HL-60 (cell line): ENCODE measurements around the gene ANO1.

Experiments
- GABPA ChIP-seq: IDR thresholded peaks from 2 replicates; pipeline ENCODE4 v1.6.1; 2012; ENCODE audit warnings: low read depth
- POLR2AphosphoS5 ChIP-seq: IDR thresholded peaks from 2 replicates; pipeline ENCODE4 v1.6.1; 2012; ENCODE audit warnings: low read depth
- REST ChIP-seq: IDR thresholded peaks from 2 replicates; pipeline ENCODE4 v1.6.1; 2012; ENCODE audit warnings: low read depth; ENCODE audit not compliant: insufficient replicate concordance
- TF ChIP-seq, protein P1 (sequence below): IDR thresholded peaks from one replicate; pipeline ENCODE4 v1.5.1; 2011; ENCODE audit warnings: low read length, control low read depth, inconsistent platforms; ENCODE audit not compliant: insufficient read depth

GRCh38 chr11:70105755-70106571, 27.8 kb downstream of the ANO1 start:
- TF ChIP-seq, protein P1, sequence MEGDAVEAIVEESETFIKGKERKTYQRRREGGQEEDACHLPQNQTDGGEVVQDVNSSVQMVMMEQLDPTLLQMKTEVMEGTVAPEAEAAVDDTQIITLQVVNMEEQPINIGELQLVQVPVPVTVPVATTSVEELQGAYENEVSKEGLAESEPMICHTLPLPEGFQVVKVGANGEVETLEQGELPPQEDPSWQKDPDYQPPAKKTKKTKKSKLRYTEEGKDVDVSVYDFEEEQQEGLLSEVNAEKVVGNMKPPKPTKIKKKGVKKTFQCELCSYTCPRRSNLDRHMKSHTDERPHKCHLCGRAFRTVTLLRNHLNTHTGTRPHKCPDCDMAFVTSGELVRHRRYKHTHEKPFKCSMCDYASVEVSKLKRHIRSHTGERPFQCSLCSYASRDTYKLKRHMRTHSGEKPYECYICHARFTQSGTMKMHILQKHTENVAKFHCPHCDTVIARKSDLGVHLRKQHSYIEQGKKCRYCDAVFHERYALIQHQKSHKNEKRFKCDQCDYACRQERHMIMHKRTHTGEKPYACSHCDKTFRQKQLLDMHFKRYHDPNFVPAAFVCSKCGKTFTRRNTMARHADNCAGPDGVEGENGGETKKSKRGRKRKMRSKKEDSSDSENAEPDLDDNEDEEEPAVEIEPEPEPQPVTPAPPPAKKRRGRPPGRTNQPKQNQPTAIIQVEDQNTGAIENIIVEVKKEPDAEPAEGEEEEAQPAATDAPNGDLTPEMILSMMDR = no peak
- no peak for TF ChIP-seq GABPA
- no peak for TF ChIP-seq POLR2AphosphoS5
- no peak for TF ChIP-seq REST
